Gastrocnemius medialis (tissue), 4 donors: ENCODE measurements around the gene NTN1.

ENCODE experiments used
- CTCF ChIP-seq, 5 experiments: fragments of 450-650 bp in 3 of 5; fragments of 200-600 bp in 2 of 5; sonication (generic) in 2 of 5; IDR thresholded peaks in 4 of 5; conservative IDR thresholded peaks in 1 of 5; 1 replicate in 4 of 5; 2 replicates in 1 of 5; pipeline ENCODE4 v1.5.1; 2016 to 2019; ENCODE audit warnings: antibody characterized with exemption in 5 of 5, mild to moderate bottlenecking in 3 of 5, moderate library complexity in 3 of 5
- POLR2A ChIP-seq, 2 donors: fragments of 450-650 bp; IDR thresholded peaks; one replicate each; pipeline ENCODE4 v1.6.1; 2017; ENCODE audit warnings: antibody characterized with exemption in 2 of 2, mild to moderate bottlenecking in 2 of 2, moderate library complexity in 2 of 2

GRCh38 chr17:9185142-9185541 lies 163.8 kb downstream of the NTN1 start:
- no peak for TF ChIP-seq CTCF (IDR thresholded peaks at IDR 0.05 in 4 of 5, conservative IDR thresholded peaks at IDR 0.05 in 1 of 5)
- no peak for TF ChIP-seq POLR2A (IDR thresholded peaks at IDR 0.05)
